Immature natural killer cell (primary cell): ENCODE measurements around the gene HIGD2B. TPM values are rescaled to one million over a fixed set of nuclear protein-coding genes. Genes with fewer than 3 reads are reported as not detected.
A peak's percentile ranks its signal among the peaks of the same experiment; 100 is the strongest.
"Not testable (repeated sequence)": the region's sequence is repeated elsewhere in the genome, so short reads cannot be mapped to it uniquely, and the experiment has no call there.

ENCODE experiments used
- DNase-seq, 3 donors: peaks; one replicate each; pipeline ENCODE4 v3.0.0; 2022; ENCODE audit warnings: mixed read lengths in 1 of 3
- H3K27ac Mint-ChIP-seq, 6 donors: one replicate each; pipeline ENCODE4 v1.8.0; 2020; ENCODE audit warnings: mixed read lengths in 6 of 6, mild to moderate bottlenecking in 5 of 6, inconsistent platforms in 4 of 6, moderate library complexity in 3 of 6
- H3K27me3 Mint-ChIP-seq, 3 donors: one replicate each; pipeline ENCODE4 v1.8.0; 2020 to 2021; ENCODE audit warnings: low read depth in 3 of 3, mild to moderate bottlenecking in 3 of 3, mixed read lengths in 3 of 3, moderate library complexity in 3 of 3, inconsistent platforms in 1 of 3
- H3K36me3 Mint-ChIP-seq, 3 donors: one replicate each; pipeline ENCODE4 v1.8.0; 2020; ENCODE audit warnings: mixed read lengths in 3 of 3, inconsistent platforms in 2 of 3, mild to moderate bottlenecking in 2 of 3
- H3K4me1 Mint-ChIP-seq, 2 donors: one replicate each; pipeline ENCODE4 v1.8.0; 2020; ENCODE audit warnings: inconsistent platforms in 2 of 2, mild to moderate bottlenecking in 2 of 2, mixed read lengths in 2 of 2, moderate library complexity in 1 of 2
- H3K4me3 Mint-ChIP-seq, 5 donors: one replicate each; pipeline ENCODE4 v1.8.0; 2020; ENCODE audit warnings: mild to moderate bottlenecking in 5 of 5, mixed read lengths in 5 of 5, inconsistent platforms in 3 of 5, moderate library complexity in 3 of 5
- H3K9me3 Mint-ChIP-seq, 6 donors: one replicate each; pipeline ENCODE4 v1.8.0; 2020; ENCODE audit warnings: mild to moderate bottlenecking in 6 of 6, mixed read lengths in 6 of 6, inconsistent platforms in 4 of 6, moderate library complexity in 3 of 6
- polyA plus RNA-seq, 3 donors: library from polyadenylated mRNA; unstranded; fragments of 300-500 nt; fragmentation: Illumina TruSeq; gene quantifications; one replicate each; pipeline ENCODE4 v1.2.3, GENCODE V29; 2021

HIGD2B gene
- polyA plus RNA-seq, 3 donors from 2014 or later, result not detected

- not testable (repeated sequence) for H3K9me3 Mint-ChIP-seq, H3K27me3 Mint-ChIP-seq, H3K36me3 Mint-ChIP-seq, DNase-seq, H3K4me3 Mint-ChIP-seq, H3K27ac Mint-ChIP-seq, H3K4me1 Mint-ChIP-seq
Observed at GRCh38 chr15:72661081-72661480, 24.9 kb downstream of the HIGD2B start.

- not testable (repeated sequence) for H3K27ac Mint-ChIP-seq, H3K4me1 Mint-ChIP-seq, H3K4me3 Mint-ChIP-seq, H3K9me3 Mint-ChIP-seq, H3K36me3 Mint-ChIP-seq, H3K27me3 Mint-ChIP-seq, DNase-seq
Observed at GRCh38 chr15:72656014-72656413, 30.0 kb downstream of the HIGD2B start.

GRCh38 chr15:72654397-72654796 lies 31.6 kb downstream of the HIGD2B start, which contains the start of gene GOLGA6B:
Gene GOLGA6B (plus strand): TSS chr15:72654697. CDS start chr15:72654738, 41 bp downstream.
- not testable (repeated sequence) for H3K36me3 Mint-ChIP-seq, H3K27me3 Mint-ChIP-seq, DNase-seq, H3K4me1 Mint-ChIP-seq, H3K27ac Mint-ChIP-seq, H3K9me3 Mint-ChIP-seq, H3K4me3 Mint-ChIP-seq

GRCh38 chr15:72648631-72649253 lies 37.2 kb downstream of the HIGD2B start:
- H3K27ac Mint-ChIP-seq, H3K4me1 Mint-ChIP-seq, DNase-seq, H3K4me3 Mint-ChIP-seq, H3K9me3 Mint-ChIP-seq, H3K27me3 Mint-ChIP-seq, H3K36me3 Mint-ChIP-seq: not testable (repeated sequence)

- not testable (repeated sequence) for H3K4me3 Mint-ChIP-seq, H3K27ac Mint-ChIP-seq, H3K36me3 Mint-ChIP-seq, H3K9me3 Mint-ChIP-seq, H3K4me1 Mint-ChIP-seq, DNase-seq, H3K27me3 Mint-ChIP-seq
Observed at GRCh38 chr15:72642271-72642670, 43.7 kb downstream of the HIGD2B start.

- H3K36me3 Mint-ChIP-seq, H3K9me3 Mint-ChIP-seq, H3K4me1 Mint-ChIP-seq, DNase-seq, H3K27ac Mint-ChIP-seq, H3K4me3 Mint-ChIP-seq, H3K27me3 Mint-ChIP-seq: not testable (repeated sequence)
Observed at GRCh38 chr15:72639759-72640483, 46.1 kb downstream of the HIGD2B start.

GRCh38 chr15:72636519-72637282 lies 49.3 kb downstream of the HIGD2B start:
- H3K9me3 Mint-ChIP-seq, H3K27ac Mint-ChIP-seq, H3K27me3 Mint-ChIP-seq, H3K4me1 Mint-ChIP-seq, H3K36me3 Mint-ChIP-seq: not testable (repeated sequence)
- DNase-seq, result peak; percentile 44 to 74 (median 69)
- peak overlapping the region in 3 of 5 donors; percentile 29 to 58 (median 56) for H3K4me3 Mint-ChIP-seq

GRCh38 chr15:72629068-72629570 lies 56.9 kb downstream of the HIGD2B start:
- H3K4me1 Mint-ChIP-seq, H3K9me3 Mint-ChIP-seq, DNase-seq, H3K27me3 Mint-ChIP-seq, H3K36me3 Mint-ChIP-seq, H3K4me3 Mint-ChIP-seq, H3K27ac Mint-ChIP-seq: not testable (repeated sequence)

GRCh38 chr15:72628249-72629067 lies 57.5 kb downstream of the HIGD2B start:
- not testable (repeated sequence) for H3K27me3 Mint-ChIP-seq, DNase-seq, H3K9me3 Mint-ChIP-seq, H3K36me3 Mint-ChIP-seq, H3K4me1 Mint-ChIP-seq, H3K4me3 Mint-ChIP-seq, H3K27ac Mint-ChIP-seq

- not testable (repeated sequence) for H3K4me3 Mint-ChIP-seq, H3K36me3 Mint-ChIP-seq, DNase-seq, H3K27ac Mint-ChIP-seq, H3K27me3 Mint-ChIP-seq, H3K4me1 Mint-ChIP-seq, H3K9me3 Mint-ChIP-seq
Observed at GRCh38 chr15:72626153-72626552, 59.8 kb downstream of the HIGD2B start.

Other genes with a start within 250 kb of the HIGD2B start
- gene ARIH1, start 211.9 kb downstream of the HIGD2B start, polyA plus RNA-seq, result 10 to 100 TPM in 1 of 3 donors, 1 to 10 TPM in 2; 5.8 to 24.3 (median 8.0) TPM
- gene GOLGA6B, start 31.5 kb downstream of the HIGD2B start, polyA plus RNA-seq, result not detected
- 10 to 100 TPM; 18.9 to 23.6 (median 20.2) TPM for gene BBS4, start within 50 bp of the HIGD2B start, polyA plus RNA-seq
- 100 to 1,000 TPM in 2 of 3 donors, 10 to 100 TPM in 1; 98.9 to 139 (median 113) TPM for gene ADPGK, start 97.6 kb upstream of the HIGD2B start, polyA plus RNA-seq